Lower lobe of right lung (tissue), 2 donors: Measurements from ENCODE around the gene ZNF467. TPM values are rescaled to one million over a fixed set of nuclear protein-coding genes. Genes with fewer than 3 reads are reported as not detected.

Source experiments
- ATAC-seq, 2 donors: fragments of 200-7000 bp; cut with Tn5 transposase; one replicate each; pipeline ENCODE4 v1.9.1; 2020 to 2022; ENCODE audit warnings: mild to moderate bottlenecking in 2 of 2, moderate library complexity in 2 of 2
- DNase-seq: peaks from one replicate; pipeline ENCODE4 v3.0.0-alpha.2; 2020
- H3K27ac ChIP-seq: fragments of 200-600 bp; one replicate; pipeline ENCODE4 v1.8.0; 2022
- H3K27me3 ChIP-seq: fragments of 200-600 bp; one replicate; pipeline ENCODE4 v1.8.0; 2022; ENCODE audit warnings: low read depth
- H3K36me3 ChIP-seq: fragments of 200-600 bp; one replicate; pipeline ENCODE4 v1.8.0; 2022; ENCODE audit warnings: mild to moderate bottlenecking
- H3K4me1 ChIP-seq: fragments of 200-600 bp; one replicate; pipeline ENCODE4 v1.8.0; 2022
- H3K4me3 ChIP-seq: fragments of 200-600 bp; one replicate; pipeline ENCODE4 v1.8.0; 2022; ENCODE audit warnings: mild to moderate bottlenecking
- H3K9me3 ChIP-seq: fragments of 200-600 bp; one replicate; pipeline ENCODE4 v1.8.0; 2022
- intact Hi-C: fragments of 100-400 bp; cut with DNase I; formaldehyde crosslinking; loops from one replicate; pipeline ENCODE4 v1.11.0; 2022
- total RNA-seq: library from RNA; stranded (reverse); fragmentation: NEBNext Ultra II Directional; extraction: Animal tissue kit (Norgen Biotek cat#: 25700); gene quantifications from one replicate; pipeline ENCODE4 v1.2.1, GENCODE V29; 2021
- TF ChIP-seq, protein P1 (sequence below): fragments of 200-600 bp; IDR thresholded peaks from one replicate; pipeline ENCODE4 v1.8.0; 2022; ENCODE audit warnings: antibody characterized with exemption, mild to moderate bottlenecking
- donor health status: DM: no; HTN: yes; CAD: no; lungs with severe emphysema.

ZNF467 gene
- total RNA-seq, 1 donor from 2014 or later = 23.0 TPM

DNA sequence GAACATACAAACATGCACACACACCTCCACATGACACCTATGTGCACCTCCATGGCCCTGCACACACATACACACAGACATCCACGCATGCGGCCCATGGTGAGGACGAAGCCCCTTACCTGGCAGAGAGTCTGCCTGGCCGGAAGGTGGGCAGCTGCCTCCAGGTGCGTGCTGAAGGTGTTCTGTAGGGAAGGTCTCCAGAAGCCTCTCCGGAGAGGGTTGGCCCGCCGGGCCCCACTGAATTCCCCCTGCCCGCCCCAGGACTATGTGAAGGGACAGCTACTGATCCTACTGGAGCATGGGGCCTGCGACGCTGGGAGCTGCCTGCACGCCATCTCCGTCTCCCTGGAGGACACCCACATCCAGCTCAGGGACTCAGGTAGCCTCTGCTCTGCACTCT, 8.5 kb upstream of the ZNF467 start:
- TF ChIP-seq, protein P1, sequence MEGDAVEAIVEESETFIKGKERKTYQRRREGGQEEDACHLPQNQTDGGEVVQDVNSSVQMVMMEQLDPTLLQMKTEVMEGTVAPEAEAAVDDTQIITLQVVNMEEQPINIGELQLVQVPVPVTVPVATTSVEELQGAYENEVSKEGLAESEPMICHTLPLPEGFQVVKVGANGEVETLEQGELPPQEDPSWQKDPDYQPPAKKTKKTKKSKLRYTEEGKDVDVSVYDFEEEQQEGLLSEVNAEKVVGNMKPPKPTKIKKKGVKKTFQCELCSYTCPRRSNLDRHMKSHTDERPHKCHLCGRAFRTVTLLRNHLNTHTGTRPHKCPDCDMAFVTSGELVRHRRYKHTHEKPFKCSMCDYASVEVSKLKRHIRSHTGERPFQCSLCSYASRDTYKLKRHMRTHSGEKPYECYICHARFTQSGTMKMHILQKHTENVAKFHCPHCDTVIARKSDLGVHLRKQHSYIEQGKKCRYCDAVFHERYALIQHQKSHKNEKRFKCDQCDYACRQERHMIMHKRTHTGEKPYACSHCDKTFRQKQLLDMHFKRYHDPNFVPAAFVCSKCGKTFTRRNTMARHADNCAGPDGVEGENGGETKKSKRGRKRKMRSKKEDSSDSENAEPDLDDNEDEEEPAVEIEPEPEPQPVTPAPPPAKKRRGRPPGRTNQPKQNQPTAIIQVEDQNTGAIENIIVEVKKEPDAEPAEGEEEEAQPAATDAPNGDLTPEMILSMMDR = no peak
- intact Hi-C loops = no loop called here
- Histone ChIP-seq H3K27me3 (no peaks in the 10 kb centered on the region), H3K27ac (no peak overlapping the region), H3K36me3 (no peaks in the 10 kb centered on the region), H3K9me3 (no peaks in the 10 kb centered on the region), H3K4me1 (peaks cover 5% of the 10 kb centered on the region), H3K4me3 (no peak overlapping the region)
- no peak for DNase-seq
- no peak for ATAC-seq

DNA sequence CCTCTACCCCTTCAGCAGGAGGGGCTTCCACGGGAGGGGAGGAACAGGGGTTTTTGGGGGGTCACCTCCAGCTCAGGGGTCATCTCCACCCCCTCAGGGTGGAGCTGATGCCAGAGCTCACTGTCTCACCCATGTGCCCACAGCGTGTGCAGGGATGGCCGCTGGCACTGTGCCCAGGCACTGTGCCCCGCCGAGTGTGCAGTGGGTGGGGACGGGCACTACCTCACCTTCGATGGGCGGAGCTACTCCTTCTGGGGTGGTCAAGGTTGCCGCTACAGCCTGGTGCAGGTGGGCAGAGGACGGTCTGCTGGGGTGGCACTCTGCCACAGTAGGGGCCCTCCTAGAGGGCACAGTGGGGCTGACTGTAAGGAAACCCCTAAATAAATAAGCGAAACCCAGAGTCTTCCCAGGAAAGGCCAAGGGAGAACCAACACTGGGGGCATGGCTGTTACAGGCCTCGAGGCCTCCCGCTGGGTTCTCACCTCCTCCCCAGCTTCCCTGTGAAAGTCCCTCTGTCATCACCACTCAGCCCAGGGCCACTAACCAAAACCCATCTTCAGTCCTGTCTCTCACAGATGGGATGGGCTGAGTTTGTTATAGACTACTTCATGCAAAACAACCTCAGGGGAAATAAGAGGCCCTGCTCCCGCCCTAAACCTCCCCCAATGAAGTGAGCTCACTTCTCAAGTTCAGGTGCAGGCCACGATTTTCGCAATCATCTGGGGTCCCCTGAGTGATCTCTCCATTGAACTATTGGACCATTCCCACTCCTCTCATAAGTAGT, 7.4 kb upstream of the ZNF467 start:
- ATAC-seq = no peak

DNA sequence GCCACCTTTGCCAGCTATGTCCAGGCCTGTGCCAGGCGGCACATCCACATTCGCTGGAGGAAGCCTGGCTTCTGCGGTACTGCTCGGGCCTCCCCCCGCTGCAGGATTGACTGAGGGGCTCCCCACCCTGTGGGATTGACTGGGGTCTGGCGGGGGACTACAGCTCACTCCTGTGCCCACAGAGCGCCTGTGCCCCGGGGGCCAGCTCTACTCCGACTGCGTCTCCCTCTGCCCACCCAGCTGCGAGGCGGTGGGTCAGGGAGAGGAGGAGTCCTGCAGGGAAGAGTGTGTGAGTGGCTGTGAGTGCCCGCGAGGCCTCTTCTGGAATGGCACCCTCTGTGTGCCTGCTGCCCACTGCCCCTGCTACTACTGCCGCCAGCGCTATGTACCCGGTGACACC, 6.7 kb upstream of the ZNF467 start:
- no peaks in the 10 kb centered on the region for H3K36me3 ChIP-seq
- no peak overlapping the region for H3K4me3 ChIP-seq
- H3K9me3 ChIP-seq = no peaks in the 10 kb centered on the region
- intact Hi-C loops = no loop called here
- no peaks in the 10 kb centered on the region for H3K27me3 ChIP-seq
- TF ChIP-seq, protein P1 = no peak
- DNase-seq = peak; percentile 44
- no peak for ATAC-seq
- peaks cover 12% of the 10 kb centered on the region for H3K4me1 ChIP-seq
- H3K27ac ChIP-seq = no peak overlapping the region

More for the DNA sequence above, 7.4 kb upstream of the ZNF467 start:
- H3K27ac ChIP-seq = no peak overlapping the region
- peaks cover 12% of the 10 kb centered on the region for H3K4me1 ChIP-seq
- intact Hi-C loops = no loop called here
- TF ChIP-seq, protein P1 = no peak
- no peaks in the 10 kb centered on the region for H3K36me3 ChIP-seq
- H3K27me3 ChIP-seq = no peaks in the 10 kb centered on the region
- DNase-seq = no peak
- H3K9me3 ChIP-seq = no peaks in the 10 kb centered on the region
- H3K4me3 ChIP-seq = no peak overlapping the region

DNA sequence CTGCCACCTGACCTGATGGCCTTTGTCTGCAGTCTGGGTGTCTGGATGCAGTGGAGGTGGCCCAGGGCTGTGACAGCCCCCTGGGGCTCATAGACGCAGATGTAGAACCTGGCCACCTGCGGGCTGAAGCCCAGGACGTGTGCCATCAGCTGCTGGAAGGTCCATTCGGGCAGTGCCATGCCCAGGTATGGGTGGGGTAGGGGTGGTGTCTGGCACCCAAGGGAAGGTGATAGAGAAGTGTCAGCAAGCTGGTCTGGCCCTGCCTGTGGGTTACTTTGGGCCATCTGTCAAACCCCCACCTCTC, 6.1 kb upstream of the ZNF467 start:
- no peak for ATAC-seq
- Histone ChIP-seq H3K9me3 (no peaks in the 10 kb centered on the region), H3K4me1 (peaks cover 16% of the 10 kb centered on the region), H3K36me3 (no peaks in the 10 kb centered on the region), H3K4me3 (no peak overlapping the region), H3K27me3 (no peaks in the 10 kb centered on the region), H3K27ac (no peak overlapping the region)
- intact Hi-C loops = no loop called here
- no peak for DNase-seq
- TF ChIP-seq, protein P1 = no peak

DNA sequence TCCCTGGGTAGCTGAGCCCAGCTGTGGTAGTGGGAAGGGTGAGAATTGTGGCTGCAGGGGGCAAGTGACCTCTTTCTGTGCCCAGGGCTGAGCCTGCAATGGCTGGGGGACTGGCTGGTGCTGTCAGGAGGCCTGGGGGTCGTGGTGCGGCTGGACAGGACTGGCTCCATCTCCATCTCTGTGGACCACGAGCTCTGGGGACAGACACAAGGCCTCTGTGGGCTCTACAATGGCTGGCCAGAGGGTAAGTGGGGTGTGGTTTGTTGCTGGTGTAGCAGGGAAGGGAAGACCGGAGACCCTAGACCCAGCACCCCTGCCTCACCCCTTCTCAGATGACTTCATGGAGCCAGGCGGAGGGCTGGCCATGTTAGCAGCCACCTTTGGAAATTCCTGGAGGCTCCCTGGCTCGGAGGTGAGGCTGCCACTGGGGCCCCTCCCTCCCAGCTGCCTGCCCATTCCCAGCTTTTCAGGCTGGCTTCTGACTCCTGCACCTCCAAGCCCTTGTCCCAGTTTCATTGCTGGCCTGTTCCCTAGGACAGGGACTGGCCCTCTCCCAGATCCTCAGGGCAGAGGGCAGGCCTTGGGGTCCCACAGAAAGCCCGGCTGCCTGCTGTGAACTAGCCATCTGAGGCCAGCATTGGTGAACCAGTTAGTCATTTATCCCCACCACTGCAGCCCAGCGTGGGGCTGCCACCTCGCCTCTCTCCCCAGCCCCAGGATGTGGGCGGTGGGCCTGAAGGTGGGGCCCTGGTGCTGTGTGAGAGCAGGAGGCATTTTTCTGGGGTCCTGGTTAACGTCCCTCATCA, 5.5 kb upstream of the ZNF467 start:
- H3K9me3 ChIP-seq = no peaks in the 10 kb centered on the region
- TF ChIP-seq, protein P1 = no peak
- no peak for ATAC-seq
- H3K4me1 ChIP-seq = peaks cover 21% of the 10 kb centered on the region
- no peak overlapping the region for H3K27ac ChIP-seq
- intact Hi-C loops = no loop called here
- peak; percentile 38 for DNase-seq
- H3K36me3 ChIP-seq = no peaks in the 10 kb centered on the region
- no peak overlapping the region for H3K4me3 ChIP-seq
- H3K27me3 ChIP-seq = no peaks in the 10 kb centered on the region
